ENCODE results near the gene RASSF8.

GRCh38 chr12:26037615-26038220 lies 79.2 kb downstream of the RASSF8 start:
- TF ChIP-seq CTCF (IDR thresholded peaks at IDR 0.05) (no peak), EZH2 (IDR thresholded peaks at IDR 0.05) (no peak), EZH2phosphoT487 (IDR thresholded peaks at IDR 0.05) (no peak)
